Liver (tissue), 9 donors: ENCODE data around the gene NIPBL. TPM values are rescaled to one million over a fixed set of nuclear protein-coding genes. Genes with fewer than 3 reads are reported as not detected.

Source experiments
- DNase-seq: peaks from one replicate; pipeline ENCODE4 v3.0.0-alpha.2; 2017; ENCODE audit warnings: low spot score
- H3K27ac ChIP-seq, 2 donors: one replicate each; pipeline ENCODE4 v1.7.0; 2013; ENCODE audit warnings: inconsistent platforms in 2 of 2, low read length in 2 of 2, control low read depth in 1 of 2, low read depth in 1 of 2, mild to moderate bottlenecking in 1 of 2
- H3K27me3 ChIP-seq, 4 donors: one replicate each; pipeline versions ENCODE4 v1.6.1 to v1.7.0; 2013; ENCODE audit warnings: low read length in 3 of 4, inconsistent platforms in 1 of 4, mild to moderate bottlenecking in 1 of 4, moderate library complexity in 1 of 4; ENCODE audit not compliant: control insufficient read depth in 4 of 4, insufficient read depth in 4 of 4
- H3K36me3 ChIP-seq, 4 donors: one replicate each; pipeline versions ENCODE4 v1.6.1 to v1.7.0; 2013; ENCODE audit warnings: low read length in 3 of 4, mild to moderate bottlenecking in 3 of 4, low read depth in 1 of 4, moderate library complexity in 1 of 4; ENCODE audit not compliant: control insufficient read depth in 4 of 4, insufficient read depth in 3 of 4
- H3K4me1 ChIP-seq, 4 donors: one replicate each; pipeline versions ENCODE4 v1.6.1 to v1.7.0; 2013; ENCODE audit warnings: low read length in 3 of 4, mild to moderate bottlenecking in 3 of 4, moderate library complexity in 1 of 4; ENCODE audit not compliant: control insufficient read depth in 4 of 4, insufficient read depth in 4 of 4
- H3K4me3 ChIP-seq, 3 donors: one replicate each; pipeline versions ENCODE4 v1.6.1 to v1.7.0; 2013; ENCODE audit warnings: low read length in 3 of 3, control low read depth in 1 of 3, low read depth in 1 of 3, mild to moderate bottlenecking in 1 of 3
- H3K9ac ChIP-seq, 2 donors: one replicate each; pipeline ENCODE4 v1.7.0; 2013; ENCODE audit warnings: low read length in 2 of 2, mild to moderate bottlenecking in 2 of 2, moderate library complexity in 2 of 2, control low read depth in 1 of 2, low read depth in 1 of 2
- H3K9me3 ChIP-seq, 4 donors: one replicate each; pipeline versions ENCODE4 v1.6.1 to v1.7.0; 2013; ENCODE audit warnings: low read length in 3 of 4; ENCODE audit not compliant: control insufficient read depth in 4 of 4
- FOXA1 ChIP-seq: IDR thresholded peaks from 2 replicates; pipeline ENCODE4 v1.6.1; 2016; ENCODE audit warnings: antibody characterized with exemption
- FOXA2 ChIP-seq: IDR thresholded peaks from 2 replicates; pipeline ENCODE4 v1.6.1; 2016; ENCODE audit warnings: antibody characterized with exemption
- HNF4A ChIP-seq, 2 donors: conservative IDR thresholded peaks; 2 replicates each; pipeline ENCODE4 v1.6.1; 2016; ENCODE audit warnings: antibody characterized with exemption in 2 of 2, mild to moderate bottlenecking in 2 of 2
- HNF4G ChIP-seq: IDR thresholded peaks from 2 replicates; pipeline ENCODE4 v1.6.1; 2016; ENCODE audit warnings: antibody characterized with exemption
- JUND ChIP-seq, 2 donors: IDR thresholded peaks; 2 replicates each; pipeline ENCODE4 v1.6.1; 2016; ENCODE audit warnings: antibody characterized with exemption in 2 of 2
- NR2F2 ChIP-seq: IDR thresholded peaks from 2 replicates; pipeline ENCODE4 v1.6.1; 2016; ENCODE audit warnings: antibody characterized with exemption
- RAD21 ChIP-seq, 2 donors: IDR thresholded peaks; 2 replicates each; pipeline ENCODE4 v1.6.1; 2016; ENCODE audit warnings: antibody characterized with exemption in 2 of 2, mild to moderate bottlenecking in 2 of 2
- RXRA ChIP-seq, 2 donors: IDR thresholded peaks; 2 replicates each; pipeline ENCODE4 v1.6.1; 2017 to 2018; ENCODE audit warnings: antibody characterized with exemption in 2 of 2, mild to moderate bottlenecking in 1 of 2
- YY1 ChIP-seq: IDR thresholded peaks from 2 replicates; pipeline ENCODE4 v1.6.1; 2016; ENCODE audit warnings: antibody characterized with exemption, mild to moderate bottlenecking
- WGBS: extraction: QIAGEN DNeasy Blood & Tissue Kit; methylation state at CpG from one replicate; pipeline ENCODE4 v1.1.7; 2013; 5-methylcytosine and 5-hydroxymethylcytosine counted together
- polyA plus RNA-seq, 2 donors: library from polyadenylated mRNA; stranded (reverse) in 1 of 2; unstranded in 1 of 2; fragments of 200-250 nt in 1 of 2; fragments of >200 nt in 1 of 2; fragmentation: Nextera tagmentation in 1 of 2; extraction: Ambion mirVana in 1 of 2; gene quantifications; one replicate each; pipeline versions ENCODE4 v1.2.1 to v1.2.3, GENCODE V29; 2013 to 2015
- total RNA-seq, 2 donors: library from RNA; depleted of rRNA; stranded (reverse); fragments of >200 nt; gene quantifications; one replicate each; pipeline ENCODE4 v1.2.3, GENCODE V29; 2014
- TF ChIP-seq, protein P1 (sequence below): IDR thresholded peaks from 2 replicates; pipeline ENCODE4 v1.6.1; 2016; ENCODE audit warnings: antibody characterized with exemption
- TF ChIP-seq, protein P2 (sequence below): IDR thresholded peaks from 2 replicates; pipeline ENCODE4 v1.6.1; 2016; ENCODE audit warnings: antibody characterized with exemption, mild to moderate bottlenecking
- TF ChIP-seq, protein P3 (sequence below): fragments of 150-350 bp; IDR thresholded peaks from 2 replicates; pipeline ENCODE4 v1.5.1; 2017; ENCODE audit warnings: improper control_type of control experiment, low read depth, low read length; ENCODE audit not compliant: missing input control
- donor health status: healthy.
- donor health status: healthy.
- donor health status: healthy.
- donor health status: healthy.
- donor health status: healthy.

NIPBL gene
- total and polyA plus RNA-seq, 4 donors, result 4.9 to 30.3 (median 21.0) TPM

DNA sequence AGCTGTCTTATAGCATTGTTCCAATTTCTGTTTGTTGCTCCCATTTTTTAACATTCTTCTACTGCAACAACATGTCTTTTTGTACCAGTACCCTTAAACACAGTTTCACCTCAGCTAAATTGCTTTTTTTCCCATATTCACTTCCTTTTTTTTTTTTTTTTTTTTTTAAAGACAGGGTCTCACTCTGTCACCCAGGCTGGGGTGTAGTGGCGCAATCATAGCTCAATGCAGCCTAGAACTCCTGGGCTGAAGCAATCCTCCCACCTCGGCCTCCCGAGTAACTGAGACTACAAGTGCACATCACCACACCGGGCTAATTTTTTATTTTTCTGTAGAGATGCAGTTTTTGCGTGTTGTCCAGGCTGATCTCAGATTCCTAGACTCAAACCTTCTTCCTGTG lies 161.3 kb downstream of the NIPBL start:
- Histone ChIP-seq H3K9ac (no peak overlapping the region), H3K36me3 (peaks cover 0 to 10% (median 7%) of the 10 kb centered on the region in 4 donors), H3K27ac (no peak overlapping the region), H3K4me1 (no peaks in the 10 kb centered on the region), H3K9me3 (no peaks in the 10 kb centered on the region), H3K27me3 (no peaks in the 10 kb centered on the region), H3K4me3 (no peak overlapping the region)
- 97% methylated on average over 5 of the region's 5 CpGs for WGBS
- no peak for DNase-seq
- TF ChIP-seq FOXA1 (no peak), HNF4A (conservative IDR thresholded peaks at IDR 0.05) (no peak), HNF4G (no peak)
- TF ChIP-seq, protein P1, sequence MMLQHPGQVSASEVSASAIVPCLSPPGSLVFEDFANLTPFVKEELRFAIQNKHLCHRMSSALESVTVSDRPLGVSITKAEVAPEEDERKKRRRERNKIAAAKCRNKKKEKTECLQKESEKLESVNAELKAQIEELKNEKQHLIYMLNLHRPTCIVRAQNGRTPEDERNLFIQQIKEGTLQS, result no peak
- TF ChIP-seq, protein P2, sequence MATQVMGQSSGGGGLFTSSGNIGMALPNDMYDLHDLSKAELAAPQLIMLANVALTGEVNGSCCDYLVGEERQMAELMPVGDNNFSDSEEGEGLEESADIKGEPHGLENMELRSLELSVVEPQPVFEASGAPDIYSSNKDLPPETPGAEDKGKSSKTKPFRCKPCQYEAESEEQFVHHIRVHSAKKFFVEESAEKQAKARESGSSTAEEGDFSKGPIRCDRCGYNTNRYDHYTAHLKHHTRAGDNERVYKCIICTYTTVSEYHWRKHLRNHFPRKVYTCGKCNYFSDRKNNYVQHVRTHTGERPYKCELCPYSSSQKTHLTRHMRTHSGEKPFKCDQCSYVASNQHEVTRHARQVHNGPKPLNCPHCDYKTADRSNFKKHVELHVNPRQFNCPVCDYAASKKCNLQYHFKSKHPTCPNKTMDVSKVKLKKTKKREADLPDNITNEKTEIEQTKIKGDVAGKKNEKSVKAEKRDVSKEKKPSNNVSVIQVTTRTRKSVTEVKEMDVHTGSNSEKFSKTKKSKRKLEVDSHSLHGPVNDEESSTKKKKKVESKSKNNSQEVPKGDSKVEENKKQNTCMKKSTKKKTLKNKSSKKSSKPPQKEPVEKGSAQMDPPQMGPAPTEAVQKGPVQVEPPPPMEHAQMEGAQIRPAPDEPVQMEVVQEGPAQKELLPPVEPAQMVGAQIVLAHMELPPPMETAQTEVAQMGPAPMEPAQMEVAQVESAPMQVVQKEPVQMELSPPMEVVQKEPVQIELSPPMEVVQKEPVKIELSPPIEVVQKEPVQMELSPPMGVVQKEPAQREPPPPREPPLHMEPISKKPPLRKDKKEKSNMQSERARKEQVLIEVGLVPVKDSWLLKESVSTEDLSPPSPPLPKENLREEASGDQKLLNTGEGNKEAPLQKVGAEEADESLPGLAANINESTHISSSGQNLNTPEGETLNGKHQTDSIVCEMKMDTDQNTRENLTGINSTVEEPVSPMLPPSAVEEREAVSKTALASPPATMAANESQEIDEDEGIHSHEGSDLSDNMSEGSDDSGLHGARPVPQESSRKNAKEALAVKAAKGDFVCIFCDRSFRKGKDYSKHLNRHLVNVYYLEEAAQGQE, result no peak
- TF ChIP-seq, protein P3, sequence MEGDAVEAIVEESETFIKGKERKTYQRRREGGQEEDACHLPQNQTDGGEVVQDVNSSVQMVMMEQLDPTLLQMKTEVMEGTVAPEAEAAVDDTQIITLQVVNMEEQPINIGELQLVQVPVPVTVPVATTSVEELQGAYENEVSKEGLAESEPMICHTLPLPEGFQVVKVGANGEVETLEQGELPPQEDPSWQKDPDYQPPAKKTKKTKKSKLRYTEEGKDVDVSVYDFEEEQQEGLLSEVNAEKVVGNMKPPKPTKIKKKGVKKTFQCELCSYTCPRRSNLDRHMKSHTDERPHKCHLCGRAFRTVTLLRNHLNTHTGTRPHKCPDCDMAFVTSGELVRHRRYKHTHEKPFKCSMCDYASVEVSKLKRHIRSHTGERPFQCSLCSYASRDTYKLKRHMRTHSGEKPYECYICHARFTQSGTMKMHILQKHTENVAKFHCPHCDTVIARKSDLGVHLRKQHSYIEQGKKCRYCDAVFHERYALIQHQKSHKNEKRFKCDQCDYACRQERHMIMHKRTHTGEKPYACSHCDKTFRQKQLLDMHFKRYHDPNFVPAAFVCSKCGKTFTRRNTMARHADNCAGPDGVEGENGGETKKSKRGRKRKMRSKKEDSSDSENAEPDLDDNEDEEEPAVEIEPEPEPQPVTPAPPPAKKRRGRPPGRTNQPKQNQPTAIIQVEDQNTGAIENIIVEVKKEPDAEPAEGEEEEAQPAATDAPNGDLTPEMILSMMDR, result no peak

DNA sequence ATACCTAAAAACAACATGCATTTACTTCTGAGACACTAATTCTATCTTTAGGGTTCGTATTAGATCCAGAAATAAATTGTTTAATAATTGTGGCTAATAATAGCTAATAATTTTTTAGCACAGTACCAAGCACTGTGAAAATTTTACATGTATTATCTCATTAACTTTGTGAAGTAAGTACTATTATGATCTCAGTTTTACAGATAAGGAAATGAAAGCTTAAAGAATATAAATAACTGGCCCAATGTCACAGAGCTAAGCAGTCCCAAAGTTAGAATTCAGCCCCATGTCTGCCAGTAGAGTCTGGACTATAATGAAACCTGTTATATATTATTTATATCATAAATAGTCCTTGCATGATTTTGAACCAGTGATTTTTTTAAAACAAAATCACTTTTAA lies 163.3 kb downstream of the NIPBL start:
- H3K36me3 ChIP-seq, result peaks cover 4 to 19% (median 14%) of the 10 kb centered on the region in 4 donors
- TF ChIP-seq RAD21 (IDR thresholded peaks at IDR 0.05), result no peak
- TF ChIP-seq, protein P3, result no peak
- no peak for TF ChIP-seq FOXA2
- no peak for TF ChIP-seq FOXA1
- no peak for TF ChIP-seq NR2F2
- TF ChIP-seq, protein P2, result no peak
- TF ChIP-seq YY1, result no peak
- TF ChIP-seq RXRA (IDR thresholded peaks at IDR 0.05), result no peak
- no peak for TF ChIP-seq HNF4A (conservative IDR thresholded peaks at IDR 0.05)
- TF ChIP-seq JUND (IDR thresholded peaks at IDR 0.05), result no peak
- 91% methylated on average over 1 of the region's 1 CpG for WGBS
- DNase-seq, result no peak
- no peaks in the 10 kb centered on the region for H3K27me3 ChIP-seq
- no peaks in the 10 kb centered on the region for H3K4me1 ChIP-seq
- no peak overlapping the region for H3K9ac ChIP-seq
- no peak overlapping the region for H3K4me3 ChIP-seq
- H3K9me3 ChIP-seq, result no peaks in the 10 kb centered on the region
- H3K27ac ChIP-seq, result no peak overlapping the region
